RWPE2 (cell line): ENCODE data around the gene TRPC4.
"Not testable (repeated sequence)": the region's sequence is repeated elsewhere in the genome, so short reads cannot be mapped to it uniquely, and the experiment has no call there.

Experiments used
- ATAC-seq: fragments of 200-7000 bp; cut with Tn5 transposase; 3 replicates; pipeline ENCODE4 v1.9.1; 2021; ENCODE audit warnings: low read depth
- DNase-seq: peaks from one replicate; pipeline ENCODE4 v3.0.0-alpha.2; 2020; ENCODE audit warnings: low spot score
- H3K27ac ChIP-seq: fragments of 450-650 bp; 2 replicates; pipeline ENCODE4 v1.5.1; 2017; ENCODE audit warnings: mild to moderate bottlenecking; ENCODE audit not compliant: poor library complexity, severe bottlenecking
- H3K27me3 ChIP-seq: fragments of 250-450 bp; sonication (Bioruptor Pico); 2 replicates; pipeline ENCODE4 v1.5.1; 2021; ENCODE audit warnings: mild to moderate bottlenecking, moderate library complexity; ENCODE audit not compliant: insufficient read depth, poor library complexity, severe bottlenecking
- H3K36me3 ChIP-seq: fragments of 250-450 bp; sonication (Bioruptor Pico); 2 replicates; pipeline ENCODE4 v1.5.1; 2020; ENCODE audit warnings: low read depth, mild to moderate bottlenecking, moderate library complexity
- H3K4me1 ChIP-seq: fragments of 250-450 bp; sonication (Bioruptor Pico); 2 replicates; pipeline ENCODE4 v1.5.1; 2021; ENCODE audit warnings: mild to moderate bottlenecking, moderate library complexity; ENCODE audit not compliant: insufficient read depth, poor library complexity, severe bottlenecking
- H3K4me3 ChIP-seq: fragments of 250-450 bp; sonication (Bioruptor Pico); 2 replicates; pipeline ENCODE4 v1.5.1; 2021; ENCODE audit warnings: mild to moderate bottlenecking, moderate library complexity; ENCODE audit not compliant: severe bottlenecking
- H3K9me3 ChIP-seq: fragments of 250-450 bp; sonication (Bioruptor Pico); 2 replicates; pipeline ENCODE4 v1.5.1; 2021; ENCODE audit warnings: mild to moderate bottlenecking, moderate library complexity; ENCODE audit not compliant: severe bottlenecking
- TF ChIP-seq, protein P1 (sequence below): fragments of 450-650 bp; IDR thresholded peaks from one replicate; pipeline ENCODE4 v1.5.1; 2017; ENCODE audit warnings: mild to moderate bottlenecking, moderate library complexity; ENCODE audit not compliant: poor library complexity, severe bottlenecking

Gene TRPC4

DNA sequence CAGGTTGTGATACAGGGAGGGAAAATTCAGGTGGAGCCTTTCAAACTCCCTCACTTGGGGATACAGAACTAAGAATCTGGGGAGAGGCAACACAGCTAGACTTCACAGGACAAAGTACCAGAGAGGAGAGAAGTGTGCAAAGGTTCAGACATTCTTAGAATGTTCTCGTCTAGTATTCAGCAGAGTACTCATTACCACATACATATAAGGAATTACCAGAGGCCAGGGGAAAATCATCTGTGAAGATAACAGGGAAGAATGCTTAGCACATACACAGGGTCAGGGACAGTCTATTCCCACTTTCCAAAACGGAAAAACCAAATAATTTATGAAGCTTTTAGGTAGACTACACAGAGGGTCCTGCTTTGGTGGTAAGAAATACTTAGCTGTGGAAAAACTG is 58.1 kb downstream of the TRPC4 start:
- no peak for ATAC-seq
- Histone ChIP-seq H3K4me3 (no peak overlapping the region), H3K4me1 (no peaks in the 10 kb centered on the region), H3K27ac (no peak overlapping the region), H3K36me3 (no peaks in the 10 kb centered on the region), H3K9me3 (no peaks in the 10 kb centered on the region), H3K27me3 (no peaks in the 10 kb centered on the region)
- TF ChIP-seq, protein P1, sequence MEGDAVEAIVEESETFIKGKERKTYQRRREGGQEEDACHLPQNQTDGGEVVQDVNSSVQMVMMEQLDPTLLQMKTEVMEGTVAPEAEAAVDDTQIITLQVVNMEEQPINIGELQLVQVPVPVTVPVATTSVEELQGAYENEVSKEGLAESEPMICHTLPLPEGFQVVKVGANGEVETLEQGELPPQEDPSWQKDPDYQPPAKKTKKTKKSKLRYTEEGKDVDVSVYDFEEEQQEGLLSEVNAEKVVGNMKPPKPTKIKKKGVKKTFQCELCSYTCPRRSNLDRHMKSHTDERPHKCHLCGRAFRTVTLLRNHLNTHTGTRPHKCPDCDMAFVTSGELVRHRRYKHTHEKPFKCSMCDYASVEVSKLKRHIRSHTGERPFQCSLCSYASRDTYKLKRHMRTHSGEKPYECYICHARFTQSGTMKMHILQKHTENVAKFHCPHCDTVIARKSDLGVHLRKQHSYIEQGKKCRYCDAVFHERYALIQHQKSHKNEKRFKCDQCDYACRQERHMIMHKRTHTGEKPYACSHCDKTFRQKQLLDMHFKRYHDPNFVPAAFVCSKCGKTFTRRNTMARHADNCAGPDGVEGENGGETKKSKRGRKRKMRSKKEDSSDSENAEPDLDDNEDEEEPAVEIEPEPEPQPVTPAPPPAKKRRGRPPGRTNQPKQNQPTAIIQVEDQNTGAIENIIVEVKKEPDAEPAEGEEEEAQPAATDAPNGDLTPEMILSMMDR = no peak
- no peak for DNase-seq

DNA sequence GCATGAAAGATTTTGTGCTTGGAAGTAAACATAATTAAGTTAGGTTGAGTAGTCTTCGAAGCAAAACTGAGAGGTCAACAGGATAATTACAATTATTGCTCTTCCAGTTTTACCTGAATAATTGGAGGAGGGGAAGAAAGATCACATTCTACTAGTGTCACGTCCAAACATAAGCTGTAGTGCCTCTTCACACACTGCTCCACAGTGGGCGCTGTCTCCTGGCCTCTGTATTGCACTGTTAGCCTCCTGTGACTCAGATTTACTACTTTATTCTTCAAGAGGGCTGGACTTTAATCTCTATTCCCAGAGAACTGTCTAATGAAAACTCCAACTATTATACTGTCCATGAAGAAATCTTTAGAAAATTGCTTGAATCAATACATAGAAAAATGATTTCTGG is 62.9 kb downstream of the TRPC4 start:
- Histone ChIP-seq H3K4me3 (no peak overlapping the region), H3K27ac (no peak overlapping the region), H3K9me3 (no peaks in the 10 kb centered on the region), H3K4me1 (no peaks in the 10 kb centered on the region), H3K27me3 (no peaks in the 10 kb centered on the region), H3K36me3 (no peaks in the 10 kb centered on the region)
- TF ChIP-seq, protein P1 = no peak
- no peak for ATAC-seq
- no peak for DNase-seq

DNA sequence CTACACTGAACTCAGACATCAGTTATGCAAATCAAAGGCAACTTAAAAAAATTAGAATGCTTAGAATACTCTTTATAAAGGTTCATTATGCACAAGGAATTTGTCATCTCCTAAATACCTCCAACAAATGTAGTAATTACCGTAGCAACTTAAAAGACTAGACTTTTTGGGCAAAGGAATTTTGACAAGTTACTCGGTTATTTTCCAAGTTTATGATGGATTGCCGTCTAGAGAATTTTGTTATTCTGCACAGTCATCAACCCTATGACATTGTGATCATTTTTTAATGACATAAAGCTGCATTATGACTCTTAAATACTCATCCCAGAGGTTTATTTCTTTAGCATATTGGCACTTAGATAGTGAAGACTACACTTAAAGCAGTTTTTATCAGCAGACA is 71.9 kb downstream of the TRPC4 start:
- DNase-seq = no peak
- TF ChIP-seq, protein P1 = no peak
- ATAC-seq = no peak
- H3K4me3 ChIP-seq = no peak overlapping the region
- H3K36me3 ChIP-seq = no peaks in the 10 kb centered on the region
- no peaks in the 10 kb centered on the region for H3K27me3 ChIP-seq
- no peaks in the 10 kb centered on the region for H3K9me3 ChIP-seq
- no peaks in the 10 kb centered on the region for H3K4me1 ChIP-seq
- no peak overlapping the region for H3K27ac ChIP-seq

DNA sequence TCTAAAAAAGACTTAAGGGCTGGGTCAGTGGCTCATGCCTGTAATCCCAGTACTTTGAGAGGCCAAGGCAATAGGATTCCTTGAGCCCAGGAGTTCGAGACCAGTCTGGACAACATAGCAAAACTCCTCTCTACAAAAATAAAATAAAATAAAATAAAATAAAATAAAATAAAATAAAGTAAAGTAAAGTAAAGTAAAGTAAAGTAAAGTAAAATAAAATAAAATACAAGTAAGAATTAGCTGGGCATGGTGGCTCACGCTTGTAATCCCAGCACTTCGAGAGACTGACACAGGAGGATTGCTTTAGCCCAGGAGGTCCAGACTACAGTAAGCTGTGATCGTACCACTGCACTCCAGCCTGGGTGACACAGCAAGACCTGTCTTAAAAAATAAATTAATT is 72.8 kb downstream of the TRPC4 start:
- H3K9me3 ChIP-seq = not testable (repeated sequence)

DNA sequence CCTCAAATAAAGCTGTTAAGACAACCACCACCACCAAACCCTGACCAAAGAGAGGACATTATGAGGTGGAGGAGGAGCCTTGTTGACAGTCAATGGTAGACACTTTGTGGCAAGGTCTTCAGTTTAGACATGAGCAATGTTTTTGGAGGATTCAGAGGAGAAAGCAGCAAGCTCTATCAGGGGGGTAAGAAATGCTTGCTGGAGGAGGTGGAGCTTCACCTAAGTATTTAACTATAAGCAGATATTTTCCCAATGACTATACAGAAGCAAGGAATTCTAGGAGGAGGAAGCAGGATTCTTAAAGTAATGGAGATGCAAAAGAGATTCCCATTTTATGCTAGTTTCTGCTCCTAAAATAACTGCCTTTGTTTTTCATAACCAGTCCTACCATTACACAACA is 74.2 kb downstream of the TRPC4 start:
- ATAC-seq = no peak
- TF ChIP-seq, protein P1 = no peak

More for the DNA sequence above, 72.8 kb downstream of the TRPC4 start:
- DNase-seq, H3K4me1 ChIP-seq, ATAC-seq, H3K4me3 ChIP-seq, H3K27ac ChIP-seq, H3K27me3 ChIP-seq, H3K36me3 ChIP-seq: not testable (repeated sequence)

More for the DNA sequence above, 74.2 kb downstream of the TRPC4 start:
- no peak overlapping the region for H3K27ac ChIP-seq
- H3K9me3 ChIP-seq = no peaks in the 10 kb centered on the region
- no peak for DNase-seq
- H3K36me3 ChIP-seq = no peaks in the 10 kb centered on the region
- H3K27me3 ChIP-seq = no peaks in the 10 kb centered on the region
- no peaks in the 10 kb centered on the region for H3K4me1 ChIP-seq
- no peak overlapping the region for H3K4me3 ChIP-seq
